Left lobe of liver (tissue), 2 donors: ENCODE measurements around the gene SLC22A23. TPM values are rescaled to one million over a fixed set of nuclear protein-coding genes. Genes with fewer than 3 reads are reported as not detected.
A peak's percentile ranks its signal among the peaks of the same experiment; 100 is the strongest.

ENCODE experiments used
- ATAC-seq: fragments of 200-7000 bp; cut with Tn5 transposase; one replicate; pipeline ENCODE4 v1.9.1; 2020; ENCODE audit warnings: mild to moderate bottlenecking, moderate library complexity
- DNase-seq: peaks from one replicate; pipeline ENCODE4 v3.0.0-alpha.2; 2020; ENCODE audit warnings: low spot score
- total RNA-seq: library from RNA; stranded (reverse); gene quantifications from one replicate; pipeline ENCODE4 v1.2.1, GENCODE V29; 2021
- donor health status: DM: no; HTN: no; CAD: no; lungs with moderate emphysema.
- donor health status: DM: no; HTN: yes; CAD: no.

SLC22A23 gene
- total RNA-seq, 1 donor from 2014 or later: 16.9 TPM

DNA sequence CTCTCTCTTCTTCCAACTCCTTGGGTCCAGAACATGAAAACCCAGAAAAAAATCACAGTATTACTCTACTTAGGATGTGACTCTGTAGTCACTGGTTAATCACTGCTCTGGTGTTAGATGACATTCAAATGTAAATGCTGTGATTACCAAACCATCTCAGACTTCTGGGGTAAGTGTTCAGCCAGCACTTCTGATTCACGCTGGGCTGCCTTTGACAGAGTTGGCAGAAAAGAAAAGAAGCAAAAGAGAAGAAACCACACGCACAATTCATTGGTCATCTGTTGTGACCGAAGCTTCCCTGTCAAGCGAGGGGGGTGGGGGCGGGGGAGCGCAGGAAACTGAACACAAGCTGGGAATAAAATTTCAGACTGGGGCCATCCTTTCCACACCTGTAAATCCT, 115.4 kb downstream of the SLC22A23 start:
- ATAC-seq (no peak), DNase-seq (no peak)

DNA sequence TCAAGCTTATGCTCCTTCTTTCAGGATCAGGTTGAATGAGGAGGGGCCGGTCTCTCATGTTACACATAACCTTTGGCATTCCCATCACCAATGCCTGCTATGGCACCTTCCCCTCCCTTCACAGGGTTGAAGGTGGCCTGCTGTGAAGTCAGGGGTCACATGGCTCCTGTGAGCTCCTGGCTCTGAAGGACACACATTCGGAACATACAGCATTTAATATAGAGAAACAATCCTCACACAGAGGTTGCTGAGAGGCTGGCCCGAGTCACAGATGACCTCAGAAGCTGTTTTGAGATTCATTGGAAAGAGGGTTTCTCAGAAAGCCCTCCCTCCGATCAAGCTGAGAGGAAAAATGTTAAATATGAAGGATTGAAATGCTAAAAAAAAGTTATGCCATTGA, 116.0 kb downstream of the SLC22A23 start:
- peak; percentile 68 for ATAC-seq
- no peak for DNase-seq

DNA sequence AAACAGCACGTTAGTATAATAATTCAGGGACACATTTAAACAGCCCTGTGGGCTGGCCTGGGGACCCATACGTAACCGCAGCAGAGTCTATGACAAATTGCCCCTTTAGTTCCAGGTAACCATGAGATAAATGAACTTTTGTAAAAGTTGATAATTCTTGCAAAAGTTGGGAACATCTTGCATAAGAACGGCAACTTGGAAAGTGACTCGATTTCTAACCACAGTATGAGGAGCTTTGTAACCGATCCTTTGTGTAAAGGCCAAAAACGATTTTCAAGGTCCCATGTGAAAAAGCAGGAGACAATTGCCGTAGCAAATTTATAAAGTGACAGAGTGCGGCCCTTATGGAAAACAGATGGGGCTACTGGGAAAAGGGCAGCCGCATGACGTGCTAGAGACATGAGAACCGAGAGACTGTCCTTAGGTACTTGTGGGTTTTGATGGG, 116.5 kb downstream of the SLC22A23 start:
- ATAC-seq: peak; percentile 73
- no peak for DNase-seq

DNA sequence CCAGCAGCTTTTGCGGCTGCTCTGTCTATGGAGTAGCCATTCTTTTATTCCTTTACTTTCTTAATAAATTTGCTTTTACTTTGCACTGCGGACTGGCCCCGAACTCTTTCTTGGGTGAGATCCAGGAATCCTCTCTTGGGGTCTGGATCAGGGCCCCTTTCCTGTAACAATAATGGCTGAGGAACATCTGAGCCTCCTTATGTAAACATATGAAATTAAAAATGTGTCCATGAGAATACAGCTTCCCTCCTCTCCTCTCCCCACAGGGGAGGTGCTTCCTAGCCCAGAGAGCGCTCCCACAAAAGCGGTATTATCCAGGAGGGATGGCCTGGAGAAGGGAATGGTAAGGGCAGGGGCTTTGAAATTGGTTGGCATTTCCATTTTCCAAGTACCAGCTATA, 117.0 kb downstream of the SLC22A23 start:
- ATAC-seq: no peak
- no peak for DNase-seq

DNA sequence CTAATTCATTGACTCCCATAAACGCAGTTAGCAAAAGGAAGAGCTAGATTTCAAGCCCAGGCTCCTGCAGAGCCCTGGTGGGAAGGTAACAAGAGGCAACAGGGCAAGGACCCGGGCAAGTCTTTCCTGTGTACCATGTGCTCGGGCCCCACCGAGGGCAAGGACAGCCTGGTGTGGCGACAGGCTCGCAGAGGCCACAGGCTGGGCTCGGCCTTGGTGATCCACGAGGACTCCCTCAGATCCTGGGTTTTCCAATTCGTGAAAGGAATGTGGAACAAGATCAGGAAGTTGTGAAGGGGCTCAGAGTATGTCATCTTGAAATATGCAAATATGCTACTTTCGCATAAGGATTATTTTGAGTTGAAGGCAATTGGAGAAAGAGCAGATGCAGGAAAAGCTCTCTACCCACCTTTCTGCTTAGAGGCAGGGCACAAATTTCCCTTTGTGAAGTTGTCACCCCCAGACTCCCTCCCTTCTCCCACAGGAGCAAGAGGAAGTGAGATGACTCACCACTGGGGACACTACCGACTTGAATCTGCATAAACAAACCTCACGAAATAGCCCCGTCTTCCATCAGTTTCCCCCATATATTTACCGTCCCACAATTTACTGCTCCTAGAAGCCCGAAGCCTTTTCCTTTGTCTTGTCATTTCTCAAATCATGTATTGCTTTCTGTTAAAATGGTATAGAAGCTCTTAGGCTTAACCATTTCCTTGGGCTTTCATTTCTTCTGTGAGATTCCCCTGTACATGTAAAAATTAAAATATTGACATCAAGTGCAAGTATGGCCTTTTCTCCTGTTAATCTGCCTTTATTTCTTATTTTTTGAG, 119.1 kb downstream of the SLC22A23 start:
- DNase-seq (no peak), ATAC-seq (no peak)

DNA sequence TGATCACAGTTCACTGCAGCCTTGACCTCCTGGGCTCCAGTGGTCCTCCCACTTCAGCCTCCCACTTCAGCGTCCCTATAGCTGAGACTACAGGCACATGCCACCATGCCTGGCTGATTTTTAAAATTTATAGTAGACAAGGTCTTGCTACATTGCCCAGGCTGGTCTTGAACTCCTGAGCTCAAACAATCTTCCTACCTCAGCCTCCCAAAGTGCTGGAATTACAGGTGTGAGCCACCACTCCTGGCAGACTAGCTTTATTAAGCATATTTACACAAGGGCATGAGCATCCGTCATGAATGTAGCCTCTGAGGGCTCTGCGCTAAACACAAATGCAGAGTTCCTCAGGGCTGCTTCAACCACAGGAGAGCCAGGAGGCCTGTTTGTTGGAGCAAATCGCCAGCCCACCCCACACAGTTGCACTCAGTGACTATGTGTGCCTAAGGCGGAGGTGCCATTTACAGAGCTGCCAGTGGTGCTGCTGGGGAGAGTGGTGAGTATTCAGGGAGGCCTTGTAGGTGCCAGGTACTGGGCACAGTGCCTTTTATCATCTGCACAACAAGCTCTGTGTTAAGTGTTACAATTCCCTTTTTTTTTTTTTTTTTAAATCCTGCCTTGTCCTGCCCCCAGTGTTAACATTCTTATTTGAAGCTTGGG, 119.9 kb downstream of the SLC22A23 start:
- no peak for DNase-seq
- ATAC-seq: no peak

DNA sequence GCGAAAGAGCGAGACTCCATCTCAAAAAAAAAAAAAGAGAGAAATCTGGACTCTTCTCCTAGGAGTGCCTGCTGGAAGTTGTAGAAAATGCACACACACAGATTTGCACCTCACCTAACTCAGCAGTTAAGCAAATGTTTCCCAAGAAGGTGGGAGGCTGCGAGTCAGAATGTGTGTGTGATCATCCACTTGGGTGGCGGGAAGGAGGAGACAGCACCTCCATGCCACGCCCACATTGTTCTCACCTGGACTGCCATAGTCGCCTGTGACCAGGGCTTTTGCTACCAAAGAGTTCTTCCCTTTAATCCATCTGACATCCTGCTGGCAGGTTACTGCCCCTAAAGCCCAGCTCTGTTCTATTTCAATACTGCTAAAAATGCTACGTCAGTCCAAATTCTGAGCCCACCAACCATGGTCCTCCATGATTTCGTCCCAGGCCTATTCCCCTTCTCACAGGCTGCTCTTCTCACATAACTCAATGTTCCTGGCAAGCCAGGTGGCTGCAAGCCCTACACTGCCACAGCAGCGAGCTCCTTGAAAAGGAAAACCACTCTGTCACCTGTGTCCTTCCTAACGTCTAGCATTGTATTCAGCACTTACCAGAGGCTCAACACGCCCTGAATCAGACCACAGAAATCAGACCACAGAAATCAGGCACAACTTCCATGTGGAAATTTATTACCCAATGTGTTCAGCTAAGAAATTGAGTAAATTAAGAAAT, 120.6 kb downstream of the SLC22A23 start:
- no peak for ATAC-seq
- no peak for DNase-seq

DNA sequence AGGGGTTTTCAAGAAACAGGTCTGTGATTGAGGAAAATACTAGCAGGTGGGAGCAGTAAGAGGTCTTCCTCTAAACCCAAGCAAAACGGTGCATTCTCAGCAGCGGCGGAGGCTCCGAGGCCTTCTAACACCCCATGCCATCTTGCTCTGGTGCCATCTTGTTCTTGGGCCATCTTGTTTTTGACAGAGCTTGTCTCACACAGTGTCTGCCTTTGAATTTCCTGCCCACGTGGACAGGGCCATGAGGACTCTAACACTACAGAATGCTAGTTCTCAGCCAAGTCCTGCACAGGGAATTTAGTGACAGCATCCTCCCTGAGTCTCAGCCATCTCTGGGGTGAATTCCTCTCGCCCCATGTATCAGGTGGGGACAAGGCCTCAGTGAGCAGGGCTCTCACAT, 121.7 kb downstream of the SLC22A23 start:
- DNase-seq (no peak), ATAC-seq (no peak)

DNA sequence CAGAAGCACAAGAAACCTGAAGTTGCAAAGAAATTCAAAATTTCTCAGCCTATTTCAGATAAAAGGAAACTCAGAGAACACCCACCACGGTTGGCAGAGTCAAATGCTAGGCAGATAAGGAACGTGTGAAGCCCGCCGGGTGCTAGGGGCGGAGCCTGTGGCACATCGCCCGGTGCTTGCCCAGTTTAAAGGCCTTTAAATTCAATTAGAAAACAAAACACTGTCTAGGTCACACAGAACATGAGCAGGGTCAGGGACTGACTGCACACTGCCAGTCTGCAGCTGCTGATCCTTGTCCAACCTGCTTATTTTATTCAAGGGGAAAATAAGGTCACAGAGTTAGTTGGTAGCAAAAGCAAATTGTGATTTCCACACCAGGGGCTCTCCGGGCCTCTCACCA, 122.3 kb downstream of the SLC22A23 start:
- DNase-seq (peak; percentile 93), ATAC-seq (peak; percentile 91)

DNA sequence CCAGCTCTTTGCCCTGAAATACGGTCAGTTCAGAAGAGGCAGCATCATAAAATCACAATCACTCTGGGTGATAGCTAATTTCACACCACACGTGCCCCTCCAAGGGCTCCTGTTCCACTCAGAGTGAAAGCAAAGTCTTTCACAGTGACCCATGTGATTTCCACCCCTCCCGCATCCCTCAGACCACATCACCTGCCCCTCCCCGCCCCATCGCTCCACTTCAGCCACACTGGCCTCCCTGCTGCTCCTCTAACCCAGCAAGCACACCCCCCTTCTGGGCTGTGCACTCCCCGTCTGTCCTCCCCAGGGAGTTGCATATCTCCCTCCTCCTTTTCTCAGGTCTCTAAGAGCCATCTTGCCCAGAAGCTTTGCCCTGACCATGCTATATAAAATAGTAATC, 123.6 kb downstream of the SLC22A23 start:
- ATAC-seq: no peak
- no peak for DNase-seq

DNA sequence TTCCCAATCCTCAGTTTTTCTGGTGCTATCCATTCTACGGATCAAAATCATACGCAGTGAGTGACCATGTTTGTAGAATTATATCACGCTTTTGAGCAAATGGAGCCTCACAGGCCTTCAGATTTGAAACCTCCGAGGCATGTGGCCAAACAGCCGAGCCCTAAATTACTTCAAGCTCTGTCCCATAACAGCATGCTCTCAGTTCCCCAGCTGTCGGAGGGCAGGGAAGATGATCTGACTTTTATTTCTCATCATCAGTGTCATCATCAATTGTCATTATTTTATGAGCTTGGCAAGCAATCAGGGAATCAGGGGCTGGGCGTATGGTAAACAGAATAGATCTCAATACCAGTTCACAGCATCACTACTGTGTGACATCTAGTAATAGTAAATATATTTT, 124.9 kb downstream of the SLC22A23 start:
- DNase-seq (no peak), ATAC-seq (no peak)

DNA sequence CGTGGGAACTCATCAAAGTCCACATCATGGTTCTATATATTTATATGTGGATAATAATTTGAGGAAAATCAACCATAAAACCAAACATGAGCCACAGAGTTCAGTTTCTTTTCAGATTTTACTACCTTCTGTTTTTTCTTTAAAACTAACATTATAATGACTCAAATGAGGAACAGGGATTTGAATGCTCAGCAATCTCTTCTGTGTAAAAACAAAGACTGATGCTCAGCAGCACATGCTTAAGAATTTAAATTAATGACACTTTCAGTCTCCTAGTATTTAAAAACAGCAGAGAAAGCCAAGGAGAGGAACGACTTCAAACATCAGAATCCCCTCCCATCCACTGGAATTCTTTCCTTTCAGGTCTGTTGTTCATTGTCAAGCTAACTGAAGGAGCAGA, 125.4 kb downstream of the SLC22A23 start:
- no peak for DNase-seq
- no peak for ATAC-seq

DNA sequence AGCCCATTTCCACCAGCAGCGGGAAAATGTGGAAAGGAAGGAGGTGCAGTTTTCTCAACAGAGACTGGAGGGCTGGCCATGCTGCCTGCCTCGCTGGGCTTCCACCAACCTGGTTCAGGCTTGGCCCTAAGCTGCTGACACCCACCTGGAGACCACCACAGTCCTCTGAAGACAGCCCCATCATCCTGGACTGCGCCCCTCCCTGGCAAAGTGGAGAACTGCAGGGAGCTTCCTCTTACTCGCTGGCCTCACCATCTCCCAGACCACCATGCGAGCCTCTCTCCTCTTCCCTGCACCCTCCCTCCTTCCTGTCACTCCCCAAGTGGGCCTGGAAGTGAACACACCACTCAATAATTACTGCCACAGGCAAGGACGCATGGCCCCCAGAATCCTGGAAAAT, 126.7 kb downstream of the SLC22A23 start:
- no peak for DNase-seq
- no peak for ATAC-seq

DNA sequence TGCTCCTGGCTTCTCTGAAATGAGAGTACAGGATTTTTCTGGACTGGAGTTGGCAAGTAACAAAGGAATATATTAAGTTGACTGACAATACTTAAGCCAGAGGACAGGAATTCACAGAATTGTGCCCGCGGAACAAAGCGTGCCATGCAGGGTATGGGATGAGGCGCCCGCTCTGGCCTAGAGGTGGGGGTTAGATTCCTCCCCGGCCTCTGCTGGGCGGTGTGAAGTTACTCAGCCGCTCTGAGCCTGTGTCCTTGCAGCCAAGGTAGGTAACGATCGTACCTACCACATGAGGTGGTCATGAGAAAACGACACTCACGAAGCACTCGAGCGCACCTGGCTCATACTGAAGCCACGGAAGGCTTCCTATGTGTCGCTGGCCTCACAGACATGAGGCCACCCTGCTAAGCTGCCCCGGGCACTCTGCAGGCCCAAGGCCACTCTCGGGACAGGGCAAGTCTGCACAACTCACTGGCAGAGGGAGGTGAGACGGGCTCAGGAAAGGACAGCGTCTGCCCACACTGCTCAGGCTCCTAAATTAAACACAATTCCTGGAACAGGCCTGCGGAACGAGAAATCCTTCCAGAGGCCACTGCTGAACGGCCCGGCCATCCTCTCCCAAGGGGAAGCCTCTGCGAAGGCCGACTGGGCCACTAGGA, 127.3 kb downstream of the SLC22A23 start:
- ATAC-seq (no peak), DNase-seq (no peak)

DNA sequence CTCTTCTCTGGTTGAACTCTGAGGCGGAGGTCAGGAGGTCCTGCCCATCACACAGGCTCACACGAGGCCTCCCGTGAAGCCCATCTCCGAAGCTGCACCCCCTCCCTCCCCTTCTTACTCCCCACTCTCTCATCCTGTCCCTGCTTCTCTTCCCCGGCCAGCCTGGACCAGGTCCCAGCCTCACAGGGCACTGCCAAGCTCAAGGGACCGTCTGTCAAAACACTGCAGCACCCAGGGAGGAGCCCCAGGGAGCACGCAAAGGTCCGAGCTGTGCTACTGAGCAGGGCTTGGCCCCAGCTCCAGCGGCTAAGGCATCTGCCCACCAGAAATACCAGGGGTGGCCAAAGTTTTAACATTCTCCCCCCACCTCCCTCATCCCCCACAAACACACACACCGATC, 128.1 kb downstream of the SLC22A23 start:
- ATAC-seq (peak; percentile 52), DNase-seq (no peak)

DNA sequence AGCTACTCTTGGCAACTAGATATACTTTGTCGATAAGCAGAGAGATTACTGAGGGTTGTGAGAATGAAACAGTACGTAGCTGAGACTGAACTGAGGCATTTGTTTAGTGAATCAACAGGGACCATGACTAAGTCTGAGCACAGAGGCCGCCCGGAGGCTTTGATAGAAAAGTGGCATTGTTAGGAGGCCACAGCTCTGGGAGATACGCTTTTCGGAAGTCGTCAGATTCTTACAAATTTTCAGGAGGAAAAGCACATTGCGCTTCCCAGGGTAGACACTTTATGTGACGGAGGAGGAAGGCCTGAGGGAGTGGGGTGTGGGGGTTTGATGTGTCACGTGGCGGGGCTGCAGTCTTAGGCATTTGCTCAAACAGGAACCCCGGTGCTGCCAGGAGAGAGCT, 128.7 kb downstream of the SLC22A23 start:
- no peak for ATAC-seq
- no peak for DNase-seq

DNA sequence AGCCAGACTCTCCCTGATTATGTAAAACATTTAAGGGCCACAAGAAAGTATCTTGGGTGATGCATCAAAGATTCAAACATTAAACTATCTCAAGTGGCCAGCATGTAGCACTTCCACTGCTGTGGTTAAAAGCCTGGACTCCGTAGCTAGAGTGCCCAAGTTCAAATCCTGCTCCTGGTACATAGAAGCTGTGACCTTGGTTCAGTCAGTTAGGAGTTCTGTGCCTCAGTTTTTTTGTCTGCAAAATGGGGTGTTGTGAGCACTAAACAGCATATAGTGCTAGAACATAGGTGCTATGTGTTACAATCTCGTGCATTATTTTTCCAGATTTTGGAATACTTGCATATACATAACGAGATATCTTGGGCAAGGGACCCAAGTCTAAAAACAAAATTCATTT, 129.4 kb downstream of the SLC22A23 start:
- no peak for DNase-seq
- ATAC-seq: no peak

DNA sequence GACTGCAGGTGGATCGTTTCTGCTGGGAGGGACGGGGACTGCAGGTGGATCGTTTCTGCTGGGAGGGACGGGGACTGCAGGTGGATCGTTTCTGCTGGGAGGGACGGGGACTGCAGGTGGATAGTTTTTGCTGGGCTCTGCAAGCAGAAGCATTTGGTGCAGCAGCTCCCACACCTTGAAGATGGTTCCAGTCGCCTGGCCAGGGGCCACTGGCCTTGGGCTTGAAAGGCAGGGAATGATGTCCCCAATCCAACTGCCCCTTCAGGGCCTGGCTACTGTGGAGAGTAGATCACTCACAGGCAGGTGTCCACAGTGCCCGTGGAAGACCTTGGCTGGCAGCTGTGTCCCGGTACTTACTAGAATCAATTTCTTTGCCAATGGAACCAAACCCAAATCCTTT, 129.9 kb downstream of the SLC22A23 start:
- ATAC-seq: no peak
- no peak for DNase-seq

DNA sequence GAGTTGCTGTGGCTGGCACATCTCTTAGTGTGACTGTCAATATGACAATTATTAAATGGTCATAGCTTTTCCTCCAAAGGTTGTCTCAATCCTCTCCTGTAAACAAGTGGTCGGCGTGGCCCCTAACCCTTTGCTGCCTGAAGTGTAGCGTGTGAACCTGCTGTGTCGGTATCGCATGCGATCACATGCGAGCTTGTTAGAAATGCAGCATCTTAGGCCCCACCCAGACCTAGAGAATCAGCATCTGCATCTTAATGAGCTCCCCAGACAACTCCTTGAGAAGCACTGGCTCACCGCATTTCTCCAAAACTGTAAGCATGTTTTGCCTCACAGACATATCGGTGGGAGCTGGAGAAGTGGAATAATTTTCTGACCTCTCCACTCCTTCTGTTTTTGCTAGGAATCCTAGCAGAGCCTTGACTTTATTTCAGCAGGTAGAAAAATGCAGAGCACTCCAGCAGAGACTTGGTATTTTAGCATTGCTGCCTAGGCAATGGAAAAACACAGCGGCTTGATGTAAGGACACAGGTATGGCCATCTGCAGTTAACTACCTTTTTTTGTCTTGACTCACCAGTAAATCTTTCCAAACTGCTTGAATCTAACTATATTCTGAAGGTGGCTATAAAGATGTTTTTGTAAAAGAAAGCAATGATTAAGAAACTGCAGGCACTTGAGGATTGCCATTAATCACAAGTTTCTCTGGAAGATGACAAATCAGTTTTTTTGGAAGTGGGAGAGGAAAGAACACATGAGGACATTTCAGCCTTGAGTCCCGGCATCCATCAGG, 130.5 kb downstream of the SLC22A23 start:
- DNase-seq: no peak
- no peak for ATAC-seq

DNA sequence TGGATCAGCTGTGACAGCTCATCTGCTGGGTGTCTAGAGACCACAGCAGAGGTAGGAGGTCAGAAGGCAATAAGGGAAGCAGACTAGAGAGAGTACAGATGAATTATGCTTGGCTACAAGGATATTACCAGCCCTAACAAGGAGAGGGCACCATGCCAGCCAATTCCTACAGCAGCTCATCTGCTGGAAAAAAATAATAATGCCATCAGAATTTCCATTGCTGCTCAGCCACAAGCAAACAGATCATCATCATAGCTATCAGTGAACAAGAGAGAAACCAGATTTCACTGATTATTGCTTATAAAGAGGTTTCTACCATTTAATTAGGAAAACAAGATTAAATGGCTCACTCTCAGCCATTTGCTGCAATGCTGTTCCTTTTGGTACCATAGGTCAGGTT, 131.6 kb downstream of the SLC22A23 start:
- ATAC-seq: no peak
- DNase-seq: no peak
